LHCN-M2 (cell line): Measurements from ENCODE around the gene ZNF526. TPM values are rescaled to one million over a fixed set of nuclear protein-coding genes. Genes with fewer than 3 reads are reported as not detected.
A peak's percentile ranks its signal among the peaks of the same experiment; 100 is the strongest.

Experiments used
- DNase-seq: peaks from one replicate; pipeline ENCODE4 v3.0.0-alpha.2; 2012; ENCODE audit warnings: low read depth
- total RNA-seq: library from RNA; depleted of rRNA; stranded (reverse); fragments of >200 nt; gene quantifications from 2 replicates; pipeline ENCODE4 v1.2.3, GENCODE V29; 2014

The ZNF526 gene
- total RNA-seq, 1 experiment from 2014 or later: 7.2 TPM

GRCh38 chr19:42246143-42246921, 26.2 kb downstream of the ZNF526 start:
- peak; percentile 74 for DNase-seq

GRCh38 chr19:42246922-42247639, 27.0 kb downstream of the ZNF526 start:
- DNase-seq: peak; percentile 28

GRCh38 chr19:42247640-42248199, 27.6 kb downstream of the ZNF526 start:
- DNase-seq: no peak

- no peak for DNase-seq
Measured at GRCh38 chr19:42248270-42249148, 28.4 kb downstream of the ZNF526 start.

GRCh38 chr19:42249149-42249750, 29.1 kb downstream of the ZNF526 start:
- no peak for DNase-seq

- no peak for DNase-seq
Measured at GRCh38 chr19:42249769-42250168, 29.7 kb downstream of the ZNF526 start.

- no peak for DNase-seq
Measured at GRCh38 chr19:42250183-42250665, 30.1 kb downstream of the ZNF526 start.

- DNase-seq: no peak
Measured at GRCh38 chr19:42250666-42251531, 30.8 kb downstream of the ZNF526 start.

- no peak for DNase-seq
Measured at GRCh38 chr19:42251572-42252358, 31.7 kb downstream of the ZNF526 start.

- peak; percentile 50 for DNase-seq
Measured at GRCh38 chr19:42252365-42253244, 32.5 kb downstream of the ZNF526 start.

- peak; percentile 53 for DNase-seq
Measured at GRCh38 chr19:42253245-42254088, 33.4 kb downstream of the ZNF526 start.

- DNase-seq: peak; percentile 55
Measured at GRCh38 chr19:42254089-42254849, 34.2 kb downstream of the ZNF526 start.

GRCh38 chr19:42254850-42255765, 35.0 kb downstream of the ZNF526 start, which contains the start of gene ERF:
Gene ERF (minus strand): TSS chr19:42255128. CDS start chr19:42254999, 129 bp downstream.
- DNase-seq: peak; percentile 87

GRCh38 chr19:42255766-42256745, 35.9 kb downstream of the ZNF526 start:
- peak; percentile 61 for DNase-seq
